ENCODE measurements around the gene DAB2IP. TPM values are rescaled to one million over a fixed set of nuclear protein-coding genes. Genes with fewer than 3 reads are reported as not detected.

The DAB2IP gene
- total and polyA plus RNA-seq, 4 donors: 16.6 to 58.9 (median 40.3) TPM

- no peak overlapping the region for H3K27ac ChIP-seq (ENCODE audit: low read depth, low read length)
These were observed 41.9 kb downstream of the DAB2IP start for GRCh38 chr9:121693388-121693670.

GRCh38 chr9:121694001-121694400 lies 42.6 kb downstream of the DAB2IP start:
- Histone ChIP-seq H3K9me3 (ENCODE audit: control insufficient read depth, insufficient read depth, low read length) (no peaks in the 10 kb centered on the region), H3K27ac (ENCODE audit: low read depth, low read length) (no peak overlapping the region), H3K4me3 (ENCODE audit: low read depth, low read length) (no peak overlapping the region), H3K27me3 (ENCODE audit: control insufficient read depth, insufficient read depth, low read length) (no peaks in the 10 kb centered on the region), H3K4me1 (ENCODE audit: control insufficient read depth, insufficient read depth, low read length) (peaks cover 25% of the 10 kb centered on the region), H3K36me3 (ENCODE audit: control insufficient read depth, insufficient read depth, low read length) (no peaks in the 10 kb centered on the region)
- DNase-seq (ENCODE audit: low read depth in 4 of 6, low spot score in 6 of 6): no peak
- WGBS (ENCODE audit: insufficient coverage): no CpG with 5 or more reads among the region's 5 CpGs

More at GRCh38 chr9:121693388-121693670, 41.9 kb downstream of the DAB2IP start:
- Histone ChIP-seq H3K4me3 (ENCODE audit: low read depth, low read length) (no peak overlapping the region), H3K27me3 (ENCODE audit: control insufficient read depth, insufficient read depth, low read length) (no peaks in the 10 kb centered on the region), H3K9me3 (ENCODE audit: control insufficient read depth, insufficient read depth, low read length) (no peaks in the 10 kb centered on the region), H3K4me1 (ENCODE audit: control insufficient read depth, insufficient read depth, low read length) (peaks cover 22% of the 10 kb centered on the region), H3K36me3 (ENCODE audit: control insufficient read depth, insufficient read depth, low read length) (peaks cover 2% of the 10 kb centered on the region)
- DNase-seq (ENCODE audit: low read depth in 4 of 6, low spot score in 6 of 6): no peak
- WGBS (ENCODE audit: insufficient coverage): 96% methylated on average over 2 of the region's 4 CpGs

GRCh38 chr9:121694600-121694999 lies 43.2 kb downstream of the DAB2IP start:
- Histone ChIP-seq H3K4me1 (ENCODE audit: control insufficient read depth, insufficient read depth, low read length) (peaks cover 27% of the 10 kb centered on the region), H3K36me3 (ENCODE audit: control insufficient read depth, insufficient read depth, low read length) (no peaks in the 10 kb centered on the region), H3K27ac (ENCODE audit: low read depth, low read length) (no peak overlapping the region), H3K4me3 (ENCODE audit: low read depth, low read length) (no peak overlapping the region), H3K27me3 (ENCODE audit: control insufficient read depth, insufficient read depth, low read length) (no peaks in the 10 kb centered on the region), H3K9me3 (ENCODE audit: control insufficient read depth, insufficient read depth, low read length) (no peaks in the 10 kb centered on the region)
- DNase-seq (ENCODE audit: low read depth in 4 of 6, low spot score in 6 of 6): no peak
- WGBS (ENCODE audit: insufficient coverage): 46% methylated on average over 7 of the region's 7 CpGs

GRCh38 chr9:121696930-121697329 lies 45.5 kb downstream of the DAB2IP start:
- H3K4me3 ChIP-seq (ENCODE audit: low read depth, low read length): no peak overlapping the region
- WGBS (ENCODE audit: insufficient coverage): no CpG with 5 or more reads among the region's 1 CpG
- H3K9me3 ChIP-seq (ENCODE audit: control insufficient read depth, insufficient read depth, low read length): no peaks in the 10 kb centered on the region
- H3K27me3 ChIP-seq (ENCODE audit: control insufficient read depth, insufficient read depth, low read length): no peaks in the 10 kb centered on the region
- peaks cover 9% of the 10 kb centered on the region for H3K36me3 ChIP-seq (ENCODE audit: control insufficient read depth, insufficient read depth, low read length)
- no peak overlapping the region for H3K27ac ChIP-seq (ENCODE audit: low read depth, low read length)
- DNase-seq (ENCODE audit: low read depth in 4 of 6, low spot score in 6 of 6): no peak
- peaks cover 45% of the 10 kb centered on the region for H3K4me1 ChIP-seq (ENCODE audit: control insufficient read depth, insufficient read depth, low read length)

DNA sequence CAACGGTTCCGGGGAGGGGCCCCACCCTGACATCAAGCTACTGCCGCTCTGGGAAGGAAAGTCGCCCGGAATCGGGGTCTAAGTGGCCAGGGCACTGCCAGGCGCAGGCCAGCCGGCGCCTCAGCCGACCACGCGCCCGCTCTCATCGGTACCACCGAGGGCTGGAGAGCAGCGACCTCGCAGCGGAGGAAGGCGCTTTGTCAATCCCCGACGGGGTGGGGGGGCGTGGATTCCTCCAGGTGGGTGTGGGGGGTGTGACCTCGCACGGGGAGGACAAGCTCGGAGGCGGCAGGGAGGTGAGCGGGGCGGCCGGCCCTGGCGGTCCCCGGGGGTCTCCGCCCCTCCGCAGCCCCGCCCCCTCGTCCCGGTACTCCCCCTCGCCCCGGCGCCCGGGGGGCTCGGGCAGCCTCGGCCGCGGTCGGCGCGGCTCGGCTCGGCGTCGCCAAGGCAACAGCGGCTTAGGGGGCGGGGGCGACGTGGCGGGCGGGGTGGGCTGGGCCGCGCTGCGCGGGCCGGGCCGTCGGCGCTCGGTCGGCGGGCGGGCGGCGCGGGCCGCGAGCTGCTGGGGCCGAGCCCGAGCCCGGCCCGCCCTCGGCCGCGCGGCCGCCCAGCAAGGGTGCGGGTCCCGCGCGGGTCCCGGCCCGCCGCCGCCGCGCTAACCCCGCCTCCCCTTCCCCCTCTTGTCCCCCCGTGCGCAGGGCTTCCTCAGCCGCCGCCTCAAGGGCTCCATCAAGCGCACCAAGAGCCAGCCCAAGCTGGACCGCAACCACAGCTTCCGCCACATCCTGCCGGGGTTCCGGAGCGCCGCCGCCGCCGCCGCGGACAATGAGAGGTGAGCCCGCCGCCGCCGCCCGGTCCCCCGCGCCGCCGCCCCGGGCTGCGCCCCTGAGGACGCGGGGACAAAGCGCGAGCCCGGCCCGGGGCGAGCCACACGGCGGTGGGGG lies 47.5 kb downstream of the DAB2IP start:
- Histone ChIP-seq H3K36me3 (ENCODE audit: control insufficient read depth, insufficient read depth, low read length) (peaks cover 11% of the 10 kb centered on the region), H3K4me1 (ENCODE audit: control insufficient read depth, insufficient read depth, low read length) (peaks cover 46% of the 10 kb centered on the region), H3K4me3 (ENCODE audit: low read depth, low read length) (peak overlapping the region; percentile 66), H3K27ac (ENCODE audit: low read depth, low read length) (peak overlapping the region; percentile 48), H3K27me3 (ENCODE audit: control insufficient read depth, insufficient read depth, low read length) (no peaks in the 10 kb centered on the region), H3K9me3 (ENCODE audit: control insufficient read depth, insufficient read depth, low read length) (no peaks in the 10 kb centered on the region)
- WGBS (ENCODE audit: insufficient coverage): under 1% methylated on average over 130 of the region's 130 CpGs
- DNase-seq (ENCODE audit: low read depth in 4 of 6, low spot score in 6 of 6): peak in 4 of 6 donors; percentile 58 to 93 (median 83)

- H3K9me3 ChIP-seq (ENCODE audit: control insufficient read depth, insufficient read depth, low read length): no peaks in the 10 kb centered on the region
- DNase-seq (ENCODE audit: low read depth in 4 of 6, low spot score in 6 of 6): peak in 2 of 6 donors; percentile 48 to 59
- H3K36me3 ChIP-seq (ENCODE audit: control insufficient read depth, insufficient read depth, low read length): peaks cover 11% of the 10 kb centered on the region
- H3K27ac ChIP-seq (ENCODE audit: low read depth, low read length): peak overlapping the region; percentile 48
- H3K4me1 ChIP-seq (ENCODE audit: control insufficient read depth, insufficient read depth, low read length): peaks cover 46% of the 10 kb centered on the region
- no peaks in the 10 kb centered on the region for H3K27me3 ChIP-seq (ENCODE audit: control insufficient read depth, insufficient read depth, low read length)
- H3K4me3 ChIP-seq (ENCODE audit: low read depth, low read length): peak overlapping the region; percentile 66
- under 1% methylated on average over 36 of the region's 36 CpGs for WGBS (ENCODE audit: insufficient coverage)
These were observed 48.2 kb downstream of the DAB2IP start for GRCh38 chr9:121699571-121700164.

DNA sequence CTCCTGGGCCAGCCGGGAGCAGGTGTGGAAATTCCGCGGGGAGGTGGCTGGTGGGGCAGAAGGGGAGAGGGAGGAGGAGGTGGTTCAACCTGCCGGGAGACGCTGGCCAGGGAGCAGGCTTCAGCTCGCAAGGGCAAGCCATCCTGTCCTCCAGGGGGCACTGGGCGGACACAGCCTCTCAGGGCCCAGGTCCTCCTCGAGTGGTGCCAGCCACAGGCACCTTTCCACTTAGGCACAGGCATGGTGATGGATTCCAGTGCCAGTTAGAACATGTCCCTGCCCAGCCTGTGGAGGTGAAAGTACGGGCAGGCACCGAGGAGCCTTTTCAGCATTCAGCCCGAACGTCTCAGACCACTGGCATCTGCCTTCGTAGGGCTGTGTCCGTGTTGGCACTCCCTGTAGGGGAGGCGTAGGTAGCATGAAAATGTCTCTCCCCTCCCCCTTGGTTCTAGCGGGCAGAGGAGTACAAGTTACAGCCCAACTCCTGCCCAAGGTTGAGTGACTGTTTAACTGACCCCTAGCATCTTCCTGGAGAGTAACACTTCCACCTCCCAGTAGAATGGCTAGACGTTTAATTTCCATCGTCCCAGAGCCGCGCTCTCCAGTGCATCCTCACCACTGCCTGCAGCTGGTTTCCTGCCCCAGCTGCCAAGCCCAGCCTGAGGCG lies 48.9 kb downstream of the DAB2IP start:
- peaks cover 44% of the 10 kb centered on the region for H3K4me1 ChIP-seq (ENCODE audit: control insufficient read depth, insufficient read depth, low read length)
- no peaks in the 10 kb centered on the region for H3K27me3 ChIP-seq (ENCODE audit: control insufficient read depth, insufficient read depth, low read length)
- peaks cover 11% of the 10 kb centered on the region for H3K36me3 ChIP-seq (ENCODE audit: control insufficient read depth, insufficient read depth, low read length)
- WGBS (ENCODE audit: insufficient coverage): 12% methylated on average over 14 of the region's 21 CpGs
- H3K9me3 ChIP-seq (ENCODE audit: control insufficient read depth, insufficient read depth, low read length): no peaks in the 10 kb centered on the region
- peak overlapping the region; percentile 66 for H3K4me3 ChIP-seq (ENCODE audit: low read depth, low read length)
- peak in 2 of 6 donors; percentile 57 to 69 for DNase-seq (ENCODE audit: low read depth in 4 of 6, low spot score in 6 of 6)
- peak overlapping the region; percentile 48 for H3K27ac ChIP-seq (ENCODE audit: low read depth, low read length)

- DNase-seq (ENCODE audit: low read depth in 4 of 6, low spot score in 6 of 6): peak in 1 of 6 donors; percentile 50
- no peaks in the 10 kb centered on the region for H3K27me3 ChIP-seq (ENCODE audit: control insufficient read depth, insufficient read depth, low read length)
- H3K27ac ChIP-seq (ENCODE audit: low read depth, low read length): peak overlapping the region; percentile 48
- H3K9me3 ChIP-seq (ENCODE audit: control insufficient read depth, insufficient read depth, low read length): no peaks in the 10 kb centered on the region
- peak overlapping the region; percentile 66 for H3K4me3 ChIP-seq (ENCODE audit: low read depth, low read length)
- WGBS (ENCODE audit: insufficient coverage): 11% methylated on average over 23 of the region's 26 CpGs
- peaks cover 48% of the 10 kb centered on the region for H3K4me1 ChIP-seq (ENCODE audit: control insufficient read depth, insufficient read depth, low read length)
- peaks cover 11% of the 10 kb centered on the region for H3K36me3 ChIP-seq (ENCODE audit: control insufficient read depth, insufficient read depth, low read length)
These were observed 49.5 kb downstream of the DAB2IP start for GRCh38 chr9:121700832-121701419.

GRCh38 chr9:121701736-121702261 lies 50.4 kb downstream of the DAB2IP start:
- no peaks in the 10 kb centered on the region for H3K9me3 ChIP-seq (ENCODE audit: control insufficient read depth, insufficient read depth, low read length)
- H3K27ac ChIP-seq (ENCODE audit: low read depth, low read length): no peak overlapping the region
- H3K4me1 ChIP-seq (ENCODE audit: control insufficient read depth, insufficient read depth, low read length): peaks cover 57% of the 10 kb centered on the region
- no peaks in the 10 kb centered on the region for H3K27me3 ChIP-seq (ENCODE audit: control insufficient read depth, insufficient read depth, low read length)
- H3K36me3 ChIP-seq (ENCODE audit: control insufficient read depth, insufficient read depth, low read length): peaks cover 16% of the 10 kb centered on the region
- peak in 1 of 6 donors; percentile 39 for DNase-seq (ENCODE audit: low read depth in 4 of 6, low spot score in 6 of 6)
- 69% methylated on average over 13 of the region's 13 CpGs for WGBS (ENCODE audit: insufficient coverage)
- H3K4me3 ChIP-seq (ENCODE audit: low read depth, low read length): peak overlapping the region; percentile 66
